HEK293 (cell line): ENCODE measurements around the gene ETV3.

Experiments used
- CTCF ChIA-PET: fragments of 350-600 bp; formaldehyde crosslinking; extraction: SDS; loops from one replicate; lab custom pipeline; 2021; ENCODE audit warnings: antibody characterized with exemption; lab: Yijun Ruan, JAX
- POLR2A ChIA-PET: fragments of 300-600 bp; formaldehyde crosslinking; extraction: SDS; loops from one replicate; lab custom pipeline; 2020; ENCODE audit warnings: antibody characterized with exemption, inconsistent platforms; lab: Yijun Ruan, JAX
- H3K27ac ChIP-seq: fragments of 200-500 bp; sonication (Bioruptor generic); 2 replicates; pipeline ENCODE4 v1.5.1; 2014; ENCODE audit warnings: low read depth, low read length, control low read depth, inconsistent platforms; ENCODE audit errors: extremely low read depth
- H3K36me3 ChIP-seq, 2 experiments: fragments of 200-500 bp in 1 of 2; sonication (Bioruptor generic) in 1 of 2; 1 replicate in 1 of 2; 2 replicates in 1 of 2; pipeline ENCODE4 v1.5.1; 2014 to 2017; ENCODE audit warnings: inconsistent platforms in 2 of 2, low read length in 2 of 2; ENCODE audit not compliant: control insufficient read depth in 2 of 2, insufficient read depth in 1 of 2
- H3K4me1 ChIP-seq: fragments of 200-500 bp; sonication (Bioruptor generic); 2 replicates; pipeline ENCODE4 v1.5.1; 2014; ENCODE audit warnings: mild to moderate bottlenecking, low read length, inconsistent platforms; ENCODE audit not compliant: control insufficient read depth, insufficient read depth
- H3K4me3 ChIP-seq: 2 replicates; pipeline ENCODE4 v1.5.1; 2011; ENCODE audit warnings: low read depth, mild to moderate bottlenecking, control low read depth, low read length, moderate library complexity
- H3K9me3 ChIP-seq: fragments of 200-500 bp; sonication (Bioruptor generic); 2 replicates; pipeline ENCODE4 v1.5.1; 2014; ENCODE audit warnings: low read depth, low read length, inconsistent platforms; ENCODE audit not compliant: control insufficient read depth, insufficient read depth
- GLIS1 ChIP-seq: fragments of 450-650 bp; formaldehyde crosslinking; IDR thresholded peaks from 2 replicates; pipeline ENCODE4 v1.5.1; 2016; ENCODE audit warnings: missing biosample characterization, missing genetic modification characterization
- OSR2 ChIP-seq: fragments of 450-650 bp; formaldehyde crosslinking; IDR thresholded peaks from 2 replicates; pipeline ENCODE4 v1.5.1; 2016; ENCODE audit warnings: missing biosample characterization, missing genetic modification characterization
- PRDM1 ChIP-seq: fragments of 450-650 bp; formaldehyde crosslinking; IDR thresholded peaks from 2 replicates; pipeline ENCODE4; 2016; ENCODE audit warnings: missing biosample characterization, missing genetic modification characterization
- PRDM4 ChIP-seq: fragments of 450-650 bp; formaldehyde crosslinking; IDR thresholded peaks from 2 replicates; pipeline ENCODE4 v1.5.1; 2017; ENCODE audit warnings: missing biosample characterization, missing genetic modification characterization
- ZBTB44 ChIP-seq: fragments of 450-650 bp; IDR thresholded peaks from 2 replicates; pipeline ENCODE4 v1.5.1; 2018; ENCODE audit warnings: missing biosample characterization, mild to moderate bottlenecking, missing genetic modification characterization
- ZFP41 ChIP-seq: fragments of 450-650 bp; formaldehyde crosslinking; IDR thresholded peaks from 2 replicates; pipeline ENCODE4 v1.5.1; 2016; ENCODE audit warnings: missing biosample characterization, missing genetic modification characterization, borderline replicate concordance
- ZNF112 ChIP-seq: fragments of 450-650 bp; formaldehyde crosslinking; IDR thresholded peaks from 2 replicates; pipeline ENCODE4 v1.5.0; 2017; ENCODE audit warnings: missing biosample characterization, missing genetic modification characterization
- ZNF16 ChIP-seq: fragments of 450-650 bp; formaldehyde crosslinking; IDR thresholded peaks from 2 replicates; pipeline ENCODE4 v1.5.1; 2016; ENCODE audit warnings: low read depth, missing biosample characterization, missing genetic modification characterization
- ZNF184 ChIP-seq: fragments of 450-650 bp; IDR thresholded peaks from 2 replicates; pipeline ENCODE4 v1.5.1; 2018; ENCODE audit warnings: missing biosample characterization, mild to moderate bottlenecking, missing genetic modification characterization
- ZNF248 ChIP-seq: fragments of 450-650 bp; formaldehyde crosslinking; IDR thresholded peaks from 2 replicates; pipeline ENCODE4 v1.5.1; 2017; ENCODE audit warnings: missing biosample characterization, missing genetic modification characterization
- ZNF404 ChIP-seq: fragments of 450-650 bp; formaldehyde crosslinking; IDR thresholded peaks from 2 replicates; pipeline ENCODE4 v1.5.1; 2017; ENCODE audit warnings: missing biosample characterization, missing genetic modification characterization
- ZNF449 ChIP-seq: fragments of 450-650 bp; formaldehyde crosslinking; IDR thresholded peaks from 2 replicates; pipeline ENCODE4 v1.5.1; 2017; ENCODE audit warnings: missing biosample characterization, mild to moderate bottlenecking, missing genetic modification characterization, moderate library complexity
- ZNF501 ChIP-seq: fragments of 450-650 bp; formaldehyde crosslinking; IDR thresholded peaks from 2 replicates; pipeline ENCODE4 v1.5.1; 2016; ENCODE audit warnings: missing biosample characterization, missing genetic modification characterization
- ZNF585B ChIP-seq: fragments of 450-650 bp; formaldehyde crosslinking; IDR thresholded peaks from 2 replicates; pipeline ENCODE4 v1.5.1; 2016; ENCODE audit warnings: missing biosample characterization, missing genetic modification characterization
- ZNF596 ChIP-seq: fragments of 450-650 bp; IDR thresholded peaks from 2 replicates; pipeline ENCODE4 v1.5.0; 2018; ENCODE audit warnings: missing biosample characterization, mild to moderate bottlenecking, missing genetic modification characterization, moderate library complexity
- ZNF629 ChIP-seq: fragments of 450-650 bp; formaldehyde crosslinking; IDR thresholded peaks from 2 replicates; pipeline ENCODE4 v1.5.1; 2017; ENCODE audit warnings: missing biosample characterization, missing genetic modification characterization
- ZNF664 ChIP-seq: fragments of 450-650 bp; formaldehyde crosslinking; IDR thresholded peaks from 2 replicates; pipeline ENCODE4 v1.5.1; 2016; ENCODE audit warnings: missing biosample characterization, missing genetic modification characterization
- ZNF692 ChIP-seq: fragments of 450-650 bp; formaldehyde crosslinking; IDR thresholded peaks from 2 replicates; pipeline ENCODE4 v1.5.1; 2016; ENCODE audit warnings: missing biosample characterization, missing genetic modification characterization
- ZNF830 ChIP-seq: fragments of 450-650 bp; IDR thresholded peaks from 2 replicates; pipeline ENCODE4 v1.5.0; 2018; ENCODE audit warnings: missing biosample characterization, missing genetic modification characterization, low read depth, mild to moderate bottlenecking, moderate library complexity
- ZNF843 ChIP-seq: fragments of 450-650 bp; formaldehyde crosslinking; IDR thresholded peaks from 2 replicates; pipeline ENCODE4 v1.5.1; 2016; ENCODE audit warnings: missing biosample characterization, missing genetic modification characterization

The ETV3 gene

GRCh38 chr1:157133426-157133825 is 4.8 kb downstream of the ETV3 start:
- ChIA-PET CTCF (interaction anchor here (3.8 to 5.0 kb wide), 2 partner anchors 22 to 43 kb away, joined by 22 to 39 read pairs; no protein-coding TSS in a partner anchor), POLR2A (no interaction called here)
- TF ChIP-seq PRDM1 (tag by site-specific recombination) (0 out of 2 replicates have a peak, but pooled peaks have one; percentile 9), ZNF830 (no peak)
- Histone ChIP-seq H3K36me3 (peaks cover 36 to 76% of the 10 kb centered on the region in 2 experiments), H3K4me3 (no peak overlapping the region), H3K27ac (no peak overlapping the region), H3K4me1 (peaks cover 6% of the 10 kb centered on the region), H3K9me3 (no peaks in the 10 kb centered on the region)

- TF ChIP-seq ZNF404 (no peak), ZNF843 (no peak), ZNF248 (tag by site-specific recombination) (no peak), ZNF664 (tag by site-specific recombination) (no peak), ZBTB44 (tag by site-specific recombination) (no peak), OSR2 (tag by site-specific recombination) (no peak), ZNF449 (no peak), PRDM4 (tag by site-specific recombination) (no peak), ZFP41 (tag by site-specific recombination) (no peak), ZNF112 (tag by site-specific recombination) (no peak), ZNF16 (tag by site-specific recombination) (no peak), GLIS1 (tag by site-specific recombination) (no peak), ZNF585B (tag by site-specific recombination) (no peak), ZNF184 (tag by site-specific recombination) (no peak), ZNF629 (tag by site-specific recombination) (no peak), ZNF692 (tag by site-specific recombination) (no peak), ZNF501 (tag by site-specific recombination) (no peak), ZNF596 (tag by site-specific recombination) (no peak)
- H3K4me1 ChIP-seq, result peaks cover 6% of the 10 kb centered on the region
- H3K9me3 ChIP-seq, result no peaks in the 10 kb centered on the region
- ChIA-PET POLR2A (no interaction called here), CTCF (interaction anchor here (3.8 to 5.0 kb wide), 2 partner anchors 23 to 43 kb away, joined by 22 to 39 read pairs; no protein-coding TSS in a partner anchor)
- H3K4me3 ChIP-seq, result no peak overlapping the region
- H3K27ac ChIP-seq, result no peak overlapping the region
- H3K36me3 ChIP-seq, result peaks cover 40 to 83% of the 10 kb centered on the region in 2 experiments
These were observed 5.5 kb downstream of the ETV3 start for GRCh38 chr1:157132616-157133167.
